Tibial nerve (tissue), 4 donors: ENCODE measurements around the gene SSH3. TPM values are rescaled to one million over a fixed set of nuclear protein-coding genes. Genes with fewer than 3 reads are reported as not detected.
A peak's percentile ranks its signal among the peaks of the same experiment; 100 is the strongest.

Experiments used
- DNase-seq, 2 donors: peaks; one replicate each; pipeline ENCODE4 v3.0.0-alpha.2; 2019; ENCODE audit warnings: low spot score in 2 of 2
- H3K27ac ChIP-seq, 4 donors: fragments of 200-600 bp; sonication (generic) in 3 of 4; one replicate each; pipeline ENCODE4 v1.5.1; 2017 to 2019; ENCODE audit warnings: mild to moderate bottlenecking in 1 of 4
- H3K27me3 ChIP-seq, 2 donors: fragments of 200-600 bp; sonication (generic) in 1 of 2; one replicate each; pipeline versions ENCODE4 v1.5.1 to v1.6.0; 2017 to 2019
- H3K36me3 ChIP-seq, 3 donors: fragments of 200-600 bp; sonication (generic); one replicate each; pipeline ENCODE4 v1.5.1; 2018 to 2019
- H3K4me1 ChIP-seq, 4 donors: fragments of 200-600 bp; sonication (generic) in 3 of 4; one replicate each; pipeline ENCODE4 v1.5.1; 2017 to 2019
- H3K4me3 ChIP-seq, 4 donors: fragments of 200-600 bp; sonication (generic) in 3 of 4; one replicate each; pipeline ENCODE4 v1.5.1; 2017 to 2019; ENCODE audit warnings: mild to moderate bottlenecking in 1 of 4, moderate library complexity in 1 of 4
- H3K9me3 ChIP-seq, 4 donors: fragments of 200-600 bp; sonication (generic) in 3 of 4; one replicate each; pipeline ENCODE4 v1.5.1; 2017 to 2019
- EP300 ChIP-seq, 2 donors: sonication (generic); formaldehyde crosslinking; IDR thresholded peaks; one replicate each; pipeline ENCODE4 v1.6.1; 2017; ENCODE audit warnings: antibody characterized with exemption in 2 of 2, mild to moderate bottlenecking in 1 of 2
- POLR2A ChIP-seq, 2 donors: fragments of 450-650 bp; IDR thresholded peaks; one replicate each; pipeline ENCODE4 v1.6.1; 2017; ENCODE audit warnings: antibody characterized with exemption in 2 of 2, mild to moderate bottlenecking in 2 of 2, moderate library complexity in 2 of 2
- WGBS, 2 donors: methylation state at CpG; one replicate each; pipeline ENCODE4 v1.1.5; 2018; 5-methylcytosine and 5-hydroxymethylcytosine counted together
- total RNA-seq, 4 donors: library from RNA; depleted of rRNA; stranded (reverse); fragments of >200 nt; gene quantifications; one replicate each; pipeline ENCODE4 v1.1.0, GENCODE V29; 2016
- TF ChIP-seq, protein P1 (sequence below), 5 experiments: fragments of 200-600 bp in 3 of 5; fragments of 450-650 bp in 2 of 5; sonication (generic) in 3 of 5; IDR thresholded peaks; one replicate each; pipeline ENCODE4 v1.5.1; 2016 to 2019; ENCODE audit warnings: antibody characterized with exemption in 5 of 5, mild to moderate bottlenecking in 3 of 5, moderate library complexity in 2 of 5

Gene SSH3
- total RNA-seq, 4 donors from 2014 or later, result 28.5 to 51.6 (median 43.1) TPM

DNA sequence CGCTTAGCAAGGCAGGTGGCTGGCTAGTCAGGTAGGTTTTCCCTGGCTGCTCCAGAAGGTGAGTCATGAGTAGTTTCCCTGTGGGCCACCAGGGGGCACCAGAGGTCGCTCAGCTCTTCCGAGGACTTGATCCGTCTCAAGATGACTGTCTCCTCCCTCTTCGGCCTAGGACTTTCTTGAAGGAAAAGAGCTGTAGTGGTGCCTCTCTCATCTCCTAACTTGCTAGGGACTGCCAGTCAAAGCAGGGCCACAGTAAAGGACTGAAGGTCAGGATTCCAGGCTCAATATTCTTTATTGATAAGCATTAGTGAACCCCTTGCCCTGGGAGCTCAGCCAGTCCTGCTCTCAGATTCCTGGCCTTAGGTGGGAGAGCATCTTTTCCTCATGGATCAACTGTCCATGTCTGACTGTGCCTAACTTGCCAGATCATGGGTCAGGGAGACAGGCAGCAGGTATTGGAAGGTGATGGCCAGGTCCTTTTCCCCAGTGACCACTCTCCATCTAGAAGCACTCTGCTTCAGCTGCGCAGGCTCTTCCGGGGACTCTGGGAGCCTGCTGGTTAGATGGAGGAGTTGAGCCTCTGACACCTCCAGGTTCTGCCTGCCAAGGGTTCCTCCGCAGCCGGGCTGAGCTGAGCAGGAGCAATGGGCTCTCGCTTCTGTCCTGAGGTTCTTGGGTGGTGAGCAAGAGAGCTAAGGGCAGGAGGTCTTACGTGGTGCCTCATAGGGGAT lies 48.1 kb downstream of the SSH3 start:
- H3K4me1 ChIP-seq, result peaks cover 4 to 63% (median 48%) of the 10 kb centered on the region in 4 donors
- TF ChIP-seq, protein P1, sequence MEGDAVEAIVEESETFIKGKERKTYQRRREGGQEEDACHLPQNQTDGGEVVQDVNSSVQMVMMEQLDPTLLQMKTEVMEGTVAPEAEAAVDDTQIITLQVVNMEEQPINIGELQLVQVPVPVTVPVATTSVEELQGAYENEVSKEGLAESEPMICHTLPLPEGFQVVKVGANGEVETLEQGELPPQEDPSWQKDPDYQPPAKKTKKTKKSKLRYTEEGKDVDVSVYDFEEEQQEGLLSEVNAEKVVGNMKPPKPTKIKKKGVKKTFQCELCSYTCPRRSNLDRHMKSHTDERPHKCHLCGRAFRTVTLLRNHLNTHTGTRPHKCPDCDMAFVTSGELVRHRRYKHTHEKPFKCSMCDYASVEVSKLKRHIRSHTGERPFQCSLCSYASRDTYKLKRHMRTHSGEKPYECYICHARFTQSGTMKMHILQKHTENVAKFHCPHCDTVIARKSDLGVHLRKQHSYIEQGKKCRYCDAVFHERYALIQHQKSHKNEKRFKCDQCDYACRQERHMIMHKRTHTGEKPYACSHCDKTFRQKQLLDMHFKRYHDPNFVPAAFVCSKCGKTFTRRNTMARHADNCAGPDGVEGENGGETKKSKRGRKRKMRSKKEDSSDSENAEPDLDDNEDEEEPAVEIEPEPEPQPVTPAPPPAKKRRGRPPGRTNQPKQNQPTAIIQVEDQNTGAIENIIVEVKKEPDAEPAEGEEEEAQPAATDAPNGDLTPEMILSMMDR (IDR thresholded peaks at IDR 0.05), result peak; percentile 90 to 96 (median 95)
- no peak for TF ChIP-seq POLR2A (IDR thresholded peaks at IDR 0.05)
- TF ChIP-seq EP300 (IDR thresholded peaks at IDR 0.05), result peak in 1 of 2 donors; percentile 41
- 51 to 54% methylated on average over 11 of the region's 11 CpGs for WGBS, 2 donors
- no peak for DNase-seq
- no peaks in the 10 kb centered on the region for H3K36me3 ChIP-seq
- no peaks in the 10 kb centered on the region for H3K27me3 ChIP-seq
- H3K27ac ChIP-seq, result peak overlapping the region; percentile 33 to 99 (median 96)
- H3K9me3 ChIP-seq, result no peaks in the 10 kb centered on the region
- no peak overlapping the region for H3K4me3 ChIP-seq

DNA sequence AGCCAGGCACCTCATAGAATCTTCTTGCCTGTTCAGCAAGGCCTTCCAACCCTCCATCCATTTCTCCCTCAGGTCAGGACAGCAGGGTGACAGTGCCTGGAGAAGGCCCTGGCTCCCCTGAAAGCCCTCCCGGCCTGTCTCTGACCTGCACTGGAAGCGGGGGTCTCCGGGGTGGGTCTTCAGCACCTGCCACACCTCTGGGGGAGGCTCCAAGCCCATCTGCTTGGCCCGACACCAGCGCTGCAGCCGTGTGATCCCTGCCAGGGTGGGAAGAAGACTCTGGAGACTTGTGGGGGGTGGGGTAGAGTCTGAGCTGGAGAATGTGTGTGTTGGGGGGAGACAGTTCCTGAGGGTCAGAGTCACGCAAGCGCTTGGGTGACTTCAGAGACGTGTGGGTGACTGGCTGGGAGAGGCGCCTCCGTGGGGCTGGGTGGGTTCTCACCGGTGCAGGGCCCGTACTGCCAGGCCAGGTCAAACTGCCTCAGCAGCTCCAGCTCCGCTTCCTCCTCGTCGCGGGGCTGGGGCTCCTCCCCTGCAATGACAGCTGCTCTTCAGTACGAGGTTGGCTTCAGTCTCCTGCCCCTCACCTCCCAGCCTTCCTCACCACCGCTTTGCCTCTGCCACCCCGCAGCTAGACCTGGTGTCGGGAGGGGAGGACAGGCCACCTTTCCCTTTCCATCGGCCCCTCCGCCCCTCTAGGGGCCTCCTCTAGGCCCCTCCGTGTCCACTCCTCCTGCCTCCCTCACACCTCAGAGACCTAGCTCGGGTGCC lies 49.4 kb downstream of the SSH3 start:
- H3K4me3 ChIP-seq, result peak overlapping the region; percentile 46 to 84 (median 65)
- no peak for DNase-seq
- no peak for TF ChIP-seq EP300 (IDR thresholded peaks at IDR 0.05)
- TF ChIP-seq POLR2A (IDR thresholded peaks at IDR 0.05), result no peak
- TF ChIP-seq, protein P1 (IDR thresholded peaks at IDR 0.05), result no peak
- H3K36me3 ChIP-seq, result no peaks in the 10 kb centered on the region
- peaks cover 4 to 76% (median 60%) of the 10 kb centered on the region in 4 donors for H3K4me1 ChIP-seq
- 12 to 13% methylated on average over 22 to 23 of the region's 25 CpGs for WGBS, 2 donors
- no peaks in the 10 kb centered on the region for H3K9me3 ChIP-seq
- H3K27me3 ChIP-seq, result no peaks in the 10 kb centered on the region
- peak overlapping the region; percentile 94 to 99 (median 98) for H3K27ac ChIP-seq

- peak; percentile 98 to 99 for DNase-seq
Observed at GRCh38 chr11:67353317-67354074, 50.2 kb downstream of the SSH3 start, which contains the start of gene POLD4. Gene POLD4, minus strand, starts transcription at chr11:67353546. Its CDS starts 147 bp downstream, at chr11:67353399.

DNA sequence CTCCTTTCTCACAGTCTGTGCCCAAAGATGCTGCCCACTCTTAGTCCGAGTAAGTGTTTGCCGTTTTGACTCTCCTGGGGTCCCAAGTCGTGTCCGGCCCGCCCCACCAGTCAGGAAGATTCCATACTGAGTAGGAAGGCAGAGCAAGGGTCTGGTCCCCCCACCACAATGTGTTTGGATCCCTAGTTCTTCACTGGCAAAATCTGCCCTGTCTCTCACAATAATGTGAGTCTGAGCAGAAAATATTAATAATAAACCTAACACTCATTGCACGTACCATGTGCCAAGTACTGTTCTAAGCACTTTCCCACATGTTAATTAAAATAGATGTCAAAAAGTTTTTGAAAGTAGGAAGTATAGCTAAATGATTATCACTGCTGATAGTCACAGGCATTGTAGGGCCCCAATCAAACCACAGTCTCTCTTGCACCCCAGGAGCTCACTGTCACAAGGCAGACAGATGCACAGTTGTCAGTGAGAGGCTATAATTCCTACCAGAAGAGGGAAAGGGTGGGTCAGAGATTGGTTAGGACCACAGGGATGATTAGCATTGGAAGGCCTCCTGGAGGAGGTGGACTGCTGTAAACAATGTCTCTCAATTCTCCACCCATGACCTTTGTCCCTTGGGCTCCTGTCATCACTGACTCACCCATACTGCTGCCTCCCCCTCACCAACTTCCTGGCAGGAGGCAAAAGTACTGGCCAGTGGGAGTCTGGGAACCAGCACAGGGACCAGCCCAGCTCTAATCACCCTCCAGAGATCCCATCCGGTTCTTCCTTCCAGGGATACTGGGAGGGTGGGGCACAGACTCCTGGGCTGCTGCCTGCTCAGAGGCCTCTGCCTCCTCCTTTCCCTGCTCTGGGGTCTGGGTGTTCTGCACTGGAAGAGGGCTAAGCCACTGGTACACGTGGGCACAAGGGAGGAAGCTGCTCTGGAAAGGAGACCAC lies 51.0 kb downstream of the SSH3 start:
- 16 to 22% methylated on average over 8 of the region's 8 CpGs for WGBS, 2 donors
- TF ChIP-seq, protein P1 (IDR thresholded peaks at IDR 0.05), result peak in 2 of 5 experiments; percentile 6 to 39
- no peak for TF ChIP-seq POLR2A (IDR thresholded peaks at IDR 0.05)
- TF ChIP-seq EP300 (IDR thresholded peaks at IDR 0.05), result peak; percentile 24 to 70
- Histone ChIP-seq H3K36me3 (no peaks in the 10 kb centered on the region), H3K27me3 (no peaks in the 10 kb centered on the region), H3K27ac (peak overlapping the region; percentile 94 to 99 (median 98)), H3K4me1 (peaks cover 4 to 86% (median 75%) of the 10 kb centered on the region in 4 donors), H3K9me3 (no peaks in the 10 kb centered on the region), H3K4me3 (peak overlapping the region; percentile 46 to 84 (median 65))
- no peak for DNase-seq

More at GRCh38 chr11:67353317-67354074, 50.2 kb downstream of the SSH3 start, which contains the start of gene POLD4:
- Histone ChIP-seq H3K27ac (peak within 1 kb of the TSS; percentile 94 to 99 (median 98)), H3K9me3 (no peaks in the 10 kb centered on the region), H3K36me3 (no peaks in the 10 kb centered on the region), H3K4me1 (peaks cover 4 to 84% (median 67%) of the 10 kb centered on the region in 4 donors), H3K4me3 (peak within 1 kb of the TSS; percentile 46 to 84 (median 65)), H3K27me3 (no peaks in the 10 kb centered on the region)
- WGBS, 2 donors, result 0 to 1% methylated on average over 29 to 32 of the region's 37 CpGs
- peak; percentile 83 to 90 for TF ChIP-seq POLR2A (IDR thresholded peaks at IDR 0.05)
- TF ChIP-seq, protein P1 (IDR thresholded peaks at IDR 0.05), result peak in 2 of 5 experiments; percentile 8 to 47
- TF ChIP-seq EP300 (IDR thresholded peaks at IDR 0.05), result peak; percentile 92 to 96
